HG03354 (cell line): ENCODE measurements around the gene LOXL1.

Experiments used
- ATAC-seq: cut with Tn5 transposase; IDR thresholded peaks from one replicate; pipeline ENCODE4 v1.9.1; 2021; ENCODE audit warnings: mild to moderate bottlenecking; ENCODE audit not compliant: unreplicated experiment, poor library complexity, severe bottlenecking

LOXL1 gene

GRCh38 chr15:73921254-73921925, 4.9 kb upstream of the LOXL1 start:
- no peak for ATAC-seq

GRCh38 chr15:73922186-73923151, 3.8 kb upstream of the LOXL1 start:
- ATAC-seq, result no peak

- no peak for ATAC-seq
These were observed 3.1 kb upstream of the LOXL1 start for GRCh38 chr15:73923156-73923487.

- no peak for ATAC-seq
These were observed 2.6 kb upstream of the LOXL1 start for GRCh38 chr15:73923488-73924164.

GRCh38 chr15:73924171-73924921, 1.9 kb upstream of the LOXL1 start:
- no peak for ATAC-seq

- ATAC-seq, result no peak
These were observed 429 bp upstream of the LOXL1 start for GRCh38 chr15:73925848-73926218.

GRCh38 chr15:73927003-73927475, 777 bp downstream of the LOXL1 start:
- no peak for ATAC-seq

- no peak for ATAC-seq
These were observed 1.4 kb downstream of the LOXL1 start for GRCh38 chr15:73927476-73928240.

GRCh38 chr15:73928241-73928579, 1.9 kb downstream of the LOXL1 start:
- ATAC-seq, result no peak

- no peak for ATAC-seq
These were observed 2.8 kb downstream of the LOXL1 start for GRCh38 chr15:73928971-73929627.

- no peak for ATAC-seq
These were observed 4.1 kb downstream of the LOXL1 start for GRCh38 chr15:73930371-73930770.

- ATAC-seq, result no peak
These were observed 4.6 kb downstream of the LOXL1 start for GRCh38 chr15:73930790-73931281.

- ATAC-seq, result no peak
These were observed 5.2 kb downstream of the LOXL1 start for GRCh38 chr15:73931441-73931840.

GRCh38 chr15:73932381-73933191, 6.3 kb downstream of the LOXL1 start:
- no peak for ATAC-seq

- no peak for ATAC-seq
These were observed 8.0 kb downstream of the LOXL1 start for GRCh38 chr15:73934281-73934680.

GRCh38 chr15:73935547-73935946, 9.3 kb downstream of the LOXL1 start:
- ATAC-seq, result no peak

GRCh38 chr15:73936181-73936580, 9.9 kb downstream of the LOXL1 start:
- no peak for ATAC-seq
